WERI-Rb-1 (cell line): ENCODE data around the gene SOST.

Experiments used
- DNase-seq: peaks from one replicate; pipeline ENCODE4 v3.0.0-alpha.2; 2020
- H3K27ac ChIP-seq: fragments of 250-450 bp; sonication (Bioruptor Pico); 2 replicates; pipeline ENCODE4 v1.5.1; 2020; ENCODE audit warnings: mild to moderate bottlenecking, moderate library complexity
- H3K27me3 ChIP-seq: fragments of 250-450 bp; sonication (Bioruptor Pico); 2 replicates; pipeline ENCODE4 v1.5.1; 2021; ENCODE audit warnings: mild to moderate bottlenecking, low read depth, moderate library complexity; ENCODE audit not compliant: insufficient read depth, severe bottlenecking
- H3K36me3 ChIP-seq: fragments of 250-450 bp; sonication (Bioruptor Pico); 2 replicates; pipeline ENCODE4 v1.5.1; 2020; ENCODE audit warnings: mild to moderate bottlenecking, moderate library complexity
- H3K4me3 ChIP-seq: 2 replicates; pipeline ENCODE4 v1.5.1; 2011; ENCODE audit warnings: low read depth, mild to moderate bottlenecking, control low read depth, low read length
- H3K9me3 ChIP-seq: fragments of 250-450 bp; sonication (Bioruptor Pico); 2 replicates; pipeline ENCODE4 v1.5.1; 2021; ENCODE audit warnings: mild to moderate bottlenecking, moderate library complexity; ENCODE audit not compliant: severe bottlenecking
- CTCF ChIP-seq: IDR thresholded peaks from 2 replicates; pipeline ENCODE4 v1.5.1; 2011; ENCODE audit warnings: low read depth, mild to moderate bottlenecking, control low read depth, inconsistent platforms, low read length

SOST gene

DNA sequence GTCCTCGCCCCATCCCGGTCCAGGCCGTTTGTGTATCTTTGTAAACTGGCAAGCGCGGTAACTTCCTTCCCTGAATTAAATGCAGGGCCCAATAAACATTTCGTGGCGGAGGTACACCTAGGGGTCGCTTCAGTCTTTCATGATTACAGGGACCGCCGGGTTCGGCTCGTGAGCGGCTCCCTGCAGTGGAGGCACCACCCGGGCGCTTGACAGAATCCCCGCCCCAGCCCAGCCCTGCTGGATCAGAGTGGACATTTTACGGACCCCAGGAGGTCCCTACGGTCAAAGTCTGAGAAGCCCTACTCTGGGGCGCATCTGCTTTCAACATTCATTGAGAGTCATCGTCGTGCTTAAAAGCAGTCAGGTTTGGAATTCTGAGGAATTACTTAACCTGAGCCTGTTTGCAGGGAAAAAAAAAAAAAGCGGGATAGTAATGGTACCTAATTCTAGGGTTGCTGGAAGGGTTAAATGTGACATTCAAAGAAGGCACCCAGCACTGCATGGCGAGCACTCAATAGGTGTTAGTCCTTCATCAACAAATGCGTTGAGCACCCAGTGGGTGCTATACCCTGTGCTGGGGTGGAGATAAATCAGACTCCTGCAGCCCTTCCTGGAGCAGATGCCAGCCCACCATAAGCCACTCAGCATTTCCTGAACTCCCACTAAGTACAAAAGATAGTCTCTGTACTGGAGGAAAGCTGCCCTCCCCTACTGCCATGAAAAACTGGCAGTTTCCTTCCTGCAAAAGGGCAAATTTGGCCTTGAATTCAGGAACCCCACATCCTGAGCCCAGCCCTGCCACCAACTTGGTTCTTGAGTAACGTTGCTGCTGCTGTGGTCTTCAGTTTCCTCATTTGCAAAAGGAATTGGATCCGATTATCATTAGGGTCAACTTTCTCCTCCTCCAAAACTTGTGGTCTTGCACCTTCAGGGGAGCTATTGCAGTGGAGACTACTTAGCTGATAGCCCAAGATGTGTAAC is 20.8 kb upstream of the SOST start:
- peak; percentile 82 for DNase-seq
- peak overlapping the region; percentile 91 for H3K27ac ChIP-seq

GRCh38 chr17:43778337-43779144 is 19.9 kb upstream of the SOST start, which contains the start of gene DUSP3:
Gene DUSP3 (minus strand): TSS chr17:43778977. CDS start chr17:43778924, 53 bp downstream.
- Histone ChIP-seq H3K27ac (peak within 1 kb of the TSS; percentile 91), H3K27me3 (no peaks in the 10 kb centered on the region), H3K9me3 (no peaks in the 10 kb centered on the region), H3K36me3 (peaks cover 36% of the 10 kb centered on the region), H3K4me3 (peak within 1 kb of the TSS; percentile 90)
- DNase-seq = peak; percentile 93
- TF ChIP-seq CTCF = no peak

More for the DNA sequence above, 20.8 kb upstream of the SOST start:
- peaks cover 28% of the 10 kb centered on the region for H3K36me3 ChIP-seq
- peak; percentile 46; the same call in 1 of the 2 replicates for TF ChIP-seq CTCF
- H3K9me3 ChIP-seq = no peaks in the 10 kb centered on the region
- H3K4me3 ChIP-seq = peak overlapping the region; percentile 90
- no peaks in the 10 kb centered on the region for H3K27me3 ChIP-seq

DNA sequence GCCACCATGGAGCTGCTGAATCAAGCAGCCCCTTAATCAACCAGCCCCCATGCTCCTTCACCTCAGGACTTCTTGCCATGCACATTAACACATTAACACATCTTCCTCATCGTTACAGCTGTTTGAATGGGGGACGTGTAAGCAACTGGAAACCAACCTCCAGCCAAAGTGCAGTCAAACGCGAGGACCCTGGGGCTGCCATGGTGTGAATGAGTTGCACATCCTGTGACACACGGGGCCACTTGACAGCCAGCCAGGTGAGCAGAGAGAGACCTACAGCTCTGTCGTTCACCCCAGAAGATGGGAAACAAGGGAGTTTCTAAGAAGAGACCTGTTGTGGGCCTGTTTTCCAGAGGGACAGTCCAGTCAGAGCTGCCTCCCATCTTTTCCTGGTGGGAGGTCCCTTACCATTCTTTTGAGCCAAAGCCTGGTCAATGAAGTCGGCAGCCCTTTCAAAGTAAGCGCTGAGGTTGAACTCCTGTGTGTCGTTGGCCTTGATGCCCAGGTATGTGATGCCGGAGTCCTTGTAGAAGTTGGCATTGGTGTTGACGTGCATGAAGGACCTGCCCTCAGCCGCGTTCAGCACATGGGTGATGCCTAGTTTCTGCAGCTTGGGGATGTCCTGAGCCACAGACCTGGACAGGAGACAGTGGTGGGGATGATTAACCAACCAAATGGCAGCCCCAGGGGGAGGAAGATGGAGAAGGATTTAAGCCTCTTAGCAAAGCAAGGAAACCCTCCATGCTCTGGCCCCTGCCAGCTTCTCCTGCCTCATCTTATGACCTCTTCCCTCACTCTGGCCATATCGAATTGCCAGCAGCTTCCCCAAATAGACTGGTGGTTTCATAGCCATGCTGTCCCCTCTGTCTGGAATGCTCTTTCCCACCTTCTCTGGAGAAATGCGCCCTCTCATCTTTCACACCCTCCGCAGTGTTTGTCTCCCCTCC is 16.0 kb upstream of the SOST start:
- TF ChIP-seq CTCF = no peak
- DNase-seq = no peak

GRCh38 chr17:43772877-43773648 is 14.5 kb upstream of the SOST start:
- DNase-seq = no peak
- Histone ChIP-seq H3K9me3 (no peaks in the 10 kb centered on the region), H3K27ac (no peak overlapping the region), H3K27me3 (no peaks in the 10 kb centered on the region), H3K4me3 (no peak overlapping the region), H3K36me3 (peaks cover 65% of the 10 kb centered on the region)
- no peak for TF ChIP-seq CTCF

More for the DNA sequence above, 16.0 kb upstream of the SOST start:
- no peak overlapping the region for H3K4me3 ChIP-seq
- no peaks in the 10 kb centered on the region for H3K9me3 ChIP-seq
- H3K27ac ChIP-seq = no peak overlapping the region
- no peaks in the 10 kb centered on the region for H3K27me3 ChIP-seq
- peaks cover 58% of the 10 kb centered on the region for H3K36me3 ChIP-seq
